SKM-1 treated with dmso at 0.1 percent for 144 hours (cell line): ENCODE data around the gene ME3.
A peak's percentile ranks its signal among the peaks of the same experiment; 100 is the strongest.

ENCODE experiments used
- DNase-seq: peaks from one replicate; lab custom pipeline; 2025; ENCODE audit not compliant: unreplicated experiment; lab: John Stamatoyannopoulos, UW

The ME3 gene

GRCh38 chr11:86497310-86497709, 175.1 kb downstream of the ME3 start:
- no peak for DNase-seq

- DNase-seq: no peak
These were observed 177.1 kb downstream of the ME3 start for GRCh38 chr11:86495351-86495750.

- no peak for DNase-seq
These were observed 179.9 kb downstream of the ME3 start for GRCh38 chr11:86492370-86493010.

- no peak for DNase-seq
These were observed 181.4 kb downstream of the ME3 start for GRCh38 chr11:86491027-86491426.

GRCh38 chr11:86490582-86490981, 181.8 kb downstream of the ME3 start:
- no peak for DNase-seq

- DNase-seq: no peak
These were observed 183.0 kb downstream of the ME3 start for GRCh38 chr11:86489442-86489841.

- DNase-seq: no peak
These were observed 183.9 kb downstream of the ME3 start for GRCh38 chr11:86488553-86488952.

- no peak for DNase-seq
These were observed 184.7 kb downstream of the ME3 start for GRCh38 chr11:86487671-86488070.

- peak; percentile 60 for DNase-seq
These were observed 186.0 kb downstream of the ME3 start for GRCh38 chr11:86486261-86487030.

- no peak for DNase-seq
These were observed 187.6 kb downstream of the ME3 start for GRCh38 chr11:86484795-86485166.

- no peak for DNase-seq
These were observed 188.2 kb downstream of the ME3 start for GRCh38 chr11:86483940-86484794.

- no peak for DNase-seq
These were observed 188.8 kb downstream of the ME3 start for GRCh38 chr11:86483610-86483939.

GRCh38 chr11:86482692-86483091, 189.7 kb downstream of the ME3 start:
- no peak for DNase-seq

- no peak for DNase-seq
These were observed 191.0 kb downstream of the ME3 start for GRCh38 chr11:86481399-86481798.

GRCh38 chr11:86478348-86478747, 194.1 kb downstream of the ME3 start:
- no peak for DNase-seq

GRCh38 chr11:86477495-86478155, 194.8 kb downstream of the ME3 start:
- no peak for DNase-seq

- no peak for DNase-seq
These were observed 196.1 kb downstream of the ME3 start for GRCh38 chr11:86476109-86476861.

- DNase-seq: no peak
These were observed 197.4 kb downstream of the ME3 start for GRCh38 chr11:86475027-86475426.

GRCh38 chr11:86473991-86474833, 198.2 kb downstream of the ME3 start:
- DNase-seq: no peak
